GM18526 (cell line): ENCODE data around the gene KLHDC9.

ENCODE experiments used
- POLR2A ChIP-seq: IDR thresholded peaks from 3 replicates; pipeline ENCODE4 v1.6.1; 2011; ENCODE audit not compliant: insufficient read length; ENCODE audit errors: extremely low read depth

Gene KLHDC9

DNA sequence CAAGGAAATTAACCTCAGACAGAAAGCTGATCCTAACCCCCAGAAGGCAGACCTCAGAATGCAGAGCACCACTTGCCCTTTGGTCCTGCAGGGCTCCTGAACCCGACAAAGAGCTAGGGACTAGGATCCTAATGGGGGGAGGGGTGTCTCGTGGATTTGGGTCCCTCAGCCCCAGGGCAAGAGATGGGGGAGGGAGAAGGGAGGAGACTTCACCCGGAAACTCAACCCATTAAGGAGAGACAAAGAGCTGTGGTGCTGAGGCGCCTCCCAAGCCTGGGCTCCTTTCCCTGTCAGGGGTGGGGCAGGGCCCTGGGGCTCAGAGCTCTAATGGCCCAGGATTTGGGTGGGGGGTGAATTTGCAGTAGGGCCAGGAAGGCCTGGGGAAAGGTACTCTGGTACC, 11.7 kb upstream of the KLHDC9 start:
- TF ChIP-seq POLR2A = no peak

DNA sequence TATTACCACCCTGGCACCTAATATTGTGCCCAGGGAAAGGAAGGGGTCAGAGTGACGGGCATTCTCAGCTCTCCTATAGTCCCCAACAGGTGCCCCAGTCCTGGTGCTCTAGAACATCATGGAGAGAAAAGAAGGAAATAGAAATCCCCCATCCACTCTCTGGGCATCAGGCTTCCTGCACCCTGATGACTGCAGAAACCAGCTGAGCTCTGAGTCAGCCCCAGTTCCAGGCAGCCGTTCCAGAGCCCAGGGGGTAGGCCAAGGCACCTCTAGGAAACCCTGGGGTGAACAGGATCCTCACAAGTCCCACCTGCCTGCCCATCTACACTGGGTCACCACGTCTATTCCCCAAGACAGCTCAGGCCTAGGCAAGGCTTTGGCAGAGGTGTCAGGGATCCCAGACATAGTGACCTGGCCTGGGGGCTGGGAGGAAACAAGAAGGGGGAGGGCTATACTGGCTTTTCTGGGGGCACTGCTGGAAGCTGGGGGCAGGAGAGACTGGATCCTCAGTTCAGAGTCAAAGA, 9.5 kb upstream of the KLHDC9 start:
- TF ChIP-seq POLR2A = no peak

DNA sequence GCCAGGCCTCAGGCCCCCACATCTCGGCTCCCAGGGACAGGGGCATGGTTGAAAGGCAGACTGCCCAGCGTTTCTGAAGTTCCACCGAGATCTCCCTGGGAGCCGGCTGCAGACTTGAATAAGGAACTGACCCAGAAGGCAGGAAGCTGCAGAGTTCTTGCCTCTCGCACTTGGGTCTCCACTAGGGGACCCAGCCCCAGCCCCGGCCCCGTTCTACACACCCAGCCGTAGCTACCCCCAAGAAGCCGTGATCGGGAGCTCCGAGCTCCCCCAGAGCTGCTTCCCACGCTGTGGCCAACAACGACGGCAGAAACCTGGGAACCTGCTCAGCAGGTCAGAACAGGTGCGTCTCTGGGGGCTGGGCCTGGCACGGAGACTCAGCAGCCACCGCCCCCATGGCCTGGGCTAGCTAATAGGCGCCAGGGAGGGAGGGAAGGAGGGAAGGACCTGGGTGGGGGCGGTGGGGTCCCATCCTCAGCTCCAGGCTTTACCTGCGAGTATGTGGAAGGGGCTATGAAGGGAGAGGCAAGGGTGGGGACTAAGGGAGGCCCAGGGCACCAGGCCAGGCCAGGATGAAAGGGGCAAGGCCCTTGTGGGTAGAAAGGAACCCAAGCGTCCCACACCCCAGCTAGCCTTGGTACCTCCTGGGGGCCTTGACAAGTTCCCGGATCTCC, 8.8 kb upstream of the KLHDC9 start, which contains the start of gene NECTIN4:
NECTIN4 (minus strand) TSS at position 308 of the 674 bp plus-strand sequence; CDS start at position 46, 262 bp downstream.
- no peak for TF ChIP-seq POLR2A

DNA sequence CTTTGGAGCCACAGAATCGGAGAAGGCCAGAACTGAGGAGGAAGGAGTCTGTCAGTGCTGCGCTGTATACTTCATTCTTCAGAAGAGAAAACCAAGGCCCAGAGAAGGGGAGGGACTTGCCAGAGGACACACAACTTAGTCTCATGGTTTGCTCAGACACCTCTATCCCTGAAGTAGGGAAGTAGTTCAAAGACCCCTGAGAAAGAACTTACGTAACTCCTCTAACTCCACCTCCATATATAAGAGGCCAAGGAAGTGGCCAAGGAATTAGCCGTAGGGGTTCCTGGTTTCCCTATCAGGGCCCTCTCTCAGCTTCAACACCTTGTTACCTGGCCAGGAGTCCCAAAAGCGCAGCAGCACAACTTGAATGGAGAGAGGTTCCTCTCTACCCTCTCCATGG, 8.2 kb upstream of the KLHDC9 start:
- TF ChIP-seq POLR2A = no peak

DNA sequence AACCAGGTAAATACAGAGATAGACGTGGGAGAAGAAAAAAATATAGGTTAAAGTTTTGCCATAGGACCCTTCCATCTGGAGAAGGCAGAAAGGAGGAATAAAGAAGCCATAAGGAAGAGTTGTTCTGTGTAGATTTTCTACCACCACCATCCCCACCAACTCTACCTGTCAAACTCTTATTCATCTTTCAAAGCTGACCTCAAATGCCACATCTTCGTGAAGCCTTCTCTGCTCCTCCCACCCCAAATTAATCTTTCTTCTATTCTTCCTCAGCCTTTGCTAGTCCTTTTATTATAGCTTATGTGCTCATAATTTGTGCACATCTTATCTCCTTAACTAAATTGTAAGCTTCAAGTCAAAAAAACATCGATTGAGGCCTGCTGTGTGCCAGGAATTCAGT, 7.5 kb upstream of the KLHDC9 start:
- TF ChIP-seq POLR2A = no peak

DNA sequence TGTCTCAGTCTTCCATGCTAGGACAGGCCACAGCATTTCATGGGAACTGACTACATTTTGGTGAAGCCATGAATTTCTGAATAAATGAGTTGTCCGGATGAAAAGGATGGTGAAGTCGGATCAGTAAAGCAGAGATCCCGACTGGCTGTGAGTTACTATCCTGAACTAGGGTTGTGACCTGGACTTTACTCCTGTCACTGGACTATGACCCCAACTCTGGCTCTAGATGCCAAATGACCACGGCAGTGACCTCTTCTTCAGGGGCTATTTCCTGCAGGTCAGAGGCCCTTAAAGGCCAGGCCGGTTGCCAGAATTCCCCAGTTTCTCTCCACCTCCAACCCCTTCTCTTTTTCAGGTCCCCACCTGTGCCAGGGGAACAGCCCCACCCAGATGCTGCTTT, 7.1 kb upstream of the KLHDC9 start:
- TF ChIP-seq POLR2A = no peak

DNA sequence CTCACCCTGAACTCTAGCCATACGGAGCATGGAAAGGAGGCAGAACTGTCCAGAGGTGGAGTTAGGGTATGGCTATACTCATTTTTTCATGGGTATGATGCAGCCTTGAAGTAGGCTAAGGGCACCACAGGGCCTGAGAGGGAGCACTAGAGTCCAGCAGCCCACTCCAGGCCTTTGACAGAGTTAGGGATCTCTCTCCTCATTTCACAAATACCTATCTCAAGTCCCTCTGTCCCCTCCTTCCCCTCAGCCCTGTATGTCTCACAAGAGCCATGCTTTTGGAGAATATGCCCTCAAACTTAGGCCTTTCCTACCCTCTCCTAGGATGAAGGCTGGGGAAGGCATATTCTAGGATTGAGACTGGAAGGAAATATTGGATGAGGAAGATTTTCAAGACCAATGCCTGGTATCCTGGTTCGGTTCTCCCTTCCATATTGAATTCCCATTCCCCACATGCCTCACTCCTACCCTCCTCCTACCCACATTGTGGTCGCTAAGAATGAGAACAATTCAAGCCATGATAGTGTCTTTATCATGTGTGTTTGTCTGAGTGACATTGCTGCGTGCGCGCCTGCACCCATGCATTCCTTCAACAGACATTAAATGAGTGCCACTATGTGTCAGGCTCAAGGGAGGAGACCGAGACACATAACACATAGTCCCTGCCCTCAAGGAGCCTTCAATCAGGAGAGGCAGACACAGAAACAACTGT, 6.2 kb upstream of the KLHDC9 start:
- no peak for TF ChIP-seq POLR2A

DNA sequence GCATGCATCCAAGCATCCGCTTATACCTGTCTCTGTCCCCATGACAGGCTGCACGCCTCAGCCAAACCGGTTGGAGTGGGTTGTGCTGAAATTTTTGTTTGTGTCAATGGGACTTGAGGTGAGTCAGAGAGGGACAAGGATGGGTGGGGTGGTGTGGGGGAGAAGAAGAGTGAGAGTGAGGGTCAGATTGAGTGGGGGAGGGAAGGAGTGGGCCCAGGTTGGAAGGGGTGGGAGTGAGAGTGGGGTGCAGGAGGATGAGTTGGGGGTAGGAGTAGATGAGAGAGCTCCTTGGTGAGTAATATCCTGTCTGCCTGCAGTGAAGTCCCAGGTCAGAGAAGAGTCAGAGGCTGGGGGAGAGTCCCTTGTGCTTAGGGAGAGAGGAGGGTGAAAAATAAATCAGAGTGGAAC, 5.5 kb upstream of the KLHDC9 start:
- TF ChIP-seq POLR2A = no peak

DNA sequence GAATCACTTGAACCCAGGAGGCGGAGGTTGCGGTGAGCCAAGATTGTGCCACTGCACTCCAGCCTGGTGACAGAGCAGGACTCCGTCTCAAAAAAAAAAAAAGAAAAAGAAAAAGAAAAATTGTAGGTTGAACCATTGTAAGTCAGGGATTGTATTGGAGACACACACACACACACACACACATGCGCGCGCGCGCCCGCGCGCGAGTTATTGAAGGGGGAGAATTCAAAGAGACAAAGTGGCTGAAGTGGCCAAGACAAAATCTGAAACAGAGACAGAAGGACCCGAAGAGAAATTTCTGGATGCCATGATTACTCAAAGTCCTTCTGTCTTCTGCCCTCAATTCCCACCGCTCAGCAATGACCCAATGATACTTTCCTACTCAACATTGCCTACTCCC, 3.7 kb upstream of the KLHDC9 start:
- TF ChIP-seq POLR2A = no peak

DNA sequence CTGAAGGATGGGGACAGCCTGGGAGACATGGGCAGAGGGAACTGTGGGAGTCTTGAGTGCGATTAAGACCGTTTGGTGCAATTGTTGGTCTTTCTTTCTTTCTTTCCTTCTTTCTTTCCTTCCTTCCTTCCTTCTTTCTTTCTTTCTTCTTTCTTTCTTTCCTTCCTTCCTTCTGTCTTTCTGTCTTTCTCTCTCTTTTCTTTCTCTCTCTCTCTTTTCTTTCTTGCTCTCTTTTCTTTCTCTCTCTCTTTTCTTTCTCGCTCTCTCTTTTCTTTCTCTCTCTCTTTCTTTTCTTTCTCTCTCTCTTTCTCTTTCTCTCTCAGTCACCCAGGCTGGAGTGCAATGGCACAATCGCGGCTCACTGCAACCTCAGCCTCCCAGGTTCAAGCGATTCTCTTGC, 2.9 kb upstream of the KLHDC9 start:
- TF ChIP-seq POLR2A = no peak

DNA sequence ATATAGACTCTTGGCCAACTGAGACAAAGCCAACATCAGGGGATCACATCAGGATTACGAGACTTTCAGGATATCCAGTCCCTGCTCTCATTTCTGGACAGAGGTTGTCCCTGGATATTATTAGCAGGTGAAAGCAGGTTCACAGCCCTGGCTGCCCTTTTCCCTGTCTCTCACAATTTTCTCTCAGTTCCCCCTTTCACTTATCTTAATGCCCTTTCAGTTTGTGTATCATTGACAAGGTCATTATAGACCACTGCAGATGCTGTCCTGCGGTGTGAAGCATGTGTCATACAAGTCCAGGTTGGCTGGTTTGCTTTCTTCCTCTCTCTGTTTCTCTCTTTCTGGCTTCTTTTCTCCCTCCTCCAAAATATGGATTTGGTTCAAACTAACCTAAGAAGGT, 2.1 kb upstream of the KLHDC9 start:
- no peak for TF ChIP-seq POLR2A

DNA sequence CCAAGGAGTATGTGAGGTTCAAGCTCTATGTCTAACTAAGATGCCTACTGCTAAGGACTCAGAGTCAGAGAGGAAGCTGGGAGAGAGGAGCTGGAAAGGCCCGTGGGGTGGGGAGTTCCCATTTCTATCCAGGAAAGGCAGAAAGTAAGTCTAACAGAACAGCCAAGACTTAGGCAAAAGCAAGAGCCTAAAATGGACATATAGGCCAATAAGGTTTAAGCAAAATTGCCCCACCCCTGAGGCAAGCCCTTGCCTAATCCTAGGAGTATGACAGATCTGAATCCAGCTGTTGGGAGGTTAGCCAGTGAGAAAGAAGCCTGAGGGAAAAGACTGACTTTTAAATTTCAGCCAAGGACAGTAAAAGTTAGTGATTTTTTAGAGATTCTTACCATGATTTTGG, 1.6 kb upstream of the KLHDC9 start:
- TF ChIP-seq POLR2A = no peak

DNA sequence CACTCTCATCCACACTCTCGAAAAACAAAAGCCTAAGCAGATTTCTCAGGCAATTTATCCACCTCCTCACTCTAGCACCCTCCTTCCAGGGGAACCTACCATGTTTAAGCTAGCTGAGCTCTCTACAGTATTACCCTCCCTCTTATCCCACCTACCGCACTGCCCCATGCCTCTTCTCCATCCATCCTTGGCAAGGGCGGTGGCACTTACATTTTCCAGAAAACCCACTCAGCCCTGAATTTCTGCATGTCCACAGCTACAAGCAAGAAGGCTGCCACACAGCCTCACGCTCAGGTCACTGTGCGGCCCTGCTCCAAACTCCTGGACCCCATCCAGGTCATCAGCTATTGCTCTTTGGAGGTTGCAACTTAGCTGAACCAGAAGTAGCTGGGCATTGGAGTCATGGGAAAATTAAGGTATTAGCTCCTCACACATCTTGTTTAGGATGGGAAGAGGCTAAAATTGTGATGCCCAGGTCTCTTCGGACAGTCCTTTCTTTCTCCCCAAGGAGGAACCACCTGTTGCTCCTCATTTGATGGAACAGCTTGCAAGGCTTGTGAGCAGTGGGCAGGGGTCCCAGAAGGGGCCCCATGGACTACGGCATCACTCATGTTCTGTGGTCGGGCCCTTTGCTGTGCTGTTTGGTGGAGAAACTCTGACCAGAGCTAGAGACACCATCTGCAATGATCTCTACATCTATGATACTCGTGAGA, 1.1 kb downstream of the KLHDC9 start:
- no peak for TF ChIP-seq POLR2A

DNA sequence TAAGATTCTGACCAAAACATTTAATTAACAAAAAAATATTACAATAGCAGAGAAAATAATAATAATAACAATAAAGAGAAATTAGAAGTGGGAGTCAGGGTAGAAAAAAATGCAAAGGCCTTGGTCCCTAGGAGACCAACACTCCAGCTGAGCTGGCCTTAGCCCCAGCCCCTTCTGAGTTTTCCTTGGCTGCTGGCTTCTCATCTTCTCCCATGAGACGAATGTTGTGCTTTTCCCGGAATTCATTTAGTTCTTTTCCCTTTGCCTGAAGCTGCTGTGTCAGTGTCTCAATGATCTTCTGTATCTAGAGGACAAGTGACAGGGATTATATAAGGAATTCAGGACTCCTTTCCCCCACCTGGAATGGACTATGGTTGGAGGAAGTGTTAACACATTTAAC, 2.4 kb downstream of the KLHDC9 start:
- no peak for TF ChIP-seq POLR2A

DNA sequence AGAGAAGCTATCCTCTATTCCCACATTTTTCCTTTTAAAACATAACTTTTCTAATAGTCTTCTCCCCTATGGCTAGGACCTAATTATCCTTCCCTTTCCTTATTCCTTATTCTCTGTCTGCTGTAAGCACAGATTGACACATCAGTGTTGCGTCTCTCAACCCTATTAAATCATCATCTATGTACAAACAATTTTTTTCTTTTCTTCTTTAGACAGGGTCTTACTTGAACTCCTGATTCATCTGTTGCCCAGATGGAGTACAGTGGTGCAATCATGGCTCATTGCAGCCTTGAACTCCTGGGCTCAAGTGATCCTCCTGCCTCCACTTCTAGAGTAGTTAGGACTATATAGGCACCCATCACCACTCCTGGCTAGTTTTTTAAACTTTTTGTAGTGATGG, 8.3 kb downstream of the KLHDC9 start:
- no peak for TF ChIP-seq POLR2A

DNA sequence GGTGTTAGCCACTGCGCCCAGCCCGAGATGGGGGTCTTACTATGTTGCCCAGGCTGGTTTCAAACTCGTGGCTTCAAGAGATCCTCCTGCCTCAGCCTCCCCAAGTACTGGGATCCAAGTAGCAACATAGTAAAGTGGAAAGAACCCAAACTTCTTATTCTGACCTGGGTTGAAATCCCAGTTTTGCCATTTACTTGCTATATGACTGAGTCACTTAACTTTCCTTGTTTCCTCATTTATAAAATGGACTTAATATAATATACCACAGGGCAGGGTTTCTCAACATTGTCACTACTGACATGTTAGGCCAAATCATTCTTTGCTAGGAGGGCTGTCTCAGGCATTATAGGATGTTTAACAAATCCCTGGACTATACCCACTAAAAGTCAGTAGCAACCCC, 13.0 kb downstream of the KLHDC9 start:
- TF ChIP-seq POLR2A = no peak
